HL-60 (cell line): ENCODE data around the gene LRBA.

Experiments
- DNase-seq, 2 experiments: peaks; one replicate each; pipeline ENCODE4 v3.0.0-alpha.2; 2010 to 2020; ENCODE audit warnings: low read depth in 1 of 2, low spot score in 1 of 2
- H3K27ac ChIP-seq: fragments of 250-450 bp; sonication (Bioruptor Pico); replicated peaks from 2 replicates; pipeline ENCODE4 v1.5.1; 2020; ENCODE audit warnings: mild to moderate bottlenecking, moderate library complexity
- H3K27me3 ChIP-seq: fragments of 250-450 bp; sonication (Bioruptor Pico); 2 replicates; pipeline ENCODE4 v1.5.1; 2021; ENCODE audit warnings: mild to moderate bottlenecking, moderate library complexity; ENCODE audit not compliant: insufficient read depth, poor library complexity, severe bottlenecking
- H3K4me3 ChIP-seq: replicated peaks from 2 replicates; pipeline ENCODE4 v1.5.1; 2011; ENCODE audit warnings: mild to moderate bottlenecking, control low read depth, low read length; ENCODE audit not compliant: insufficient read depth
- GABPA ChIP-seq: IDR thresholded peaks from 2 replicates; pipeline ENCODE4 v1.6.1; 2012; ENCODE audit warnings: low read depth
- POLR2AphosphoS5 ChIP-seq: IDR thresholded peaks from 2 replicates; pipeline ENCODE4 v1.6.1; 2012; ENCODE audit warnings: low read depth
- SPI1 ChIP-seq: IDR thresholded peaks from 2 replicates; pipeline ENCODE4 v1.6.1; 2012; ENCODE audit warnings: low read depth, mild to moderate bottlenecking, borderline replicate concordance
- TF ChIP-seq, protein P1 (sequence below): IDR thresholded peaks from one replicate; pipeline ENCODE4 v1.5.1; 2011; ENCODE audit warnings: low read length, control low read depth, inconsistent platforms; ENCODE audit not compliant: insufficient read depth
- TF ChIP-seq, protein P2 (sequence below): IDR thresholded peaks from 2 replicates; pipeline ENCODE4 v1.6.1; 2012; ENCODE audit warnings: low read depth; ENCODE audit not compliant: insufficient replicate concordance

LRBA gene

DNA sequence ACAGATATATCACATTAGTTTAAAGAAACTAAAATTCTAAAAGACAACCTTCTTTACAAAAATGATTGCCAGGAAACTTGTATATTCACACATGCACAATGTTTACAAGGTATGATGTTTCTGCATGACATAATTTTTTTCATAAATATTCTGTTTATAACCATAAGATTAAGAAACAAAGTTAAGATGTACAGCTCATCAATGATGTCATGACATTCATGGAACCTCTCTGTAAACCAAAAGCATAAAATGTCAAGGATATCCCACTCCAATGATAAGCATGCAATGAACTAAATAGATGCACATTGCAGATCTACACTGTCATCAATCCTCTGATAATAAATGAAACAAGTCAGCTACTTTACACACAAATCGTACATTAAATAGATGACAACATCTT lies 297.1 kb downstream of the LRBA start:
- no peaks in the 10 kb centered on the region for H3K27me3 ChIP-seq
- no peak for DNase-seq
- H3K4me3 ChIP-seq = no peak overlapping the region
- TF ChIP-seq, protein P1, sequence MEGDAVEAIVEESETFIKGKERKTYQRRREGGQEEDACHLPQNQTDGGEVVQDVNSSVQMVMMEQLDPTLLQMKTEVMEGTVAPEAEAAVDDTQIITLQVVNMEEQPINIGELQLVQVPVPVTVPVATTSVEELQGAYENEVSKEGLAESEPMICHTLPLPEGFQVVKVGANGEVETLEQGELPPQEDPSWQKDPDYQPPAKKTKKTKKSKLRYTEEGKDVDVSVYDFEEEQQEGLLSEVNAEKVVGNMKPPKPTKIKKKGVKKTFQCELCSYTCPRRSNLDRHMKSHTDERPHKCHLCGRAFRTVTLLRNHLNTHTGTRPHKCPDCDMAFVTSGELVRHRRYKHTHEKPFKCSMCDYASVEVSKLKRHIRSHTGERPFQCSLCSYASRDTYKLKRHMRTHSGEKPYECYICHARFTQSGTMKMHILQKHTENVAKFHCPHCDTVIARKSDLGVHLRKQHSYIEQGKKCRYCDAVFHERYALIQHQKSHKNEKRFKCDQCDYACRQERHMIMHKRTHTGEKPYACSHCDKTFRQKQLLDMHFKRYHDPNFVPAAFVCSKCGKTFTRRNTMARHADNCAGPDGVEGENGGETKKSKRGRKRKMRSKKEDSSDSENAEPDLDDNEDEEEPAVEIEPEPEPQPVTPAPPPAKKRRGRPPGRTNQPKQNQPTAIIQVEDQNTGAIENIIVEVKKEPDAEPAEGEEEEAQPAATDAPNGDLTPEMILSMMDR = no peak
- TF ChIP-seq, protein P2, sequence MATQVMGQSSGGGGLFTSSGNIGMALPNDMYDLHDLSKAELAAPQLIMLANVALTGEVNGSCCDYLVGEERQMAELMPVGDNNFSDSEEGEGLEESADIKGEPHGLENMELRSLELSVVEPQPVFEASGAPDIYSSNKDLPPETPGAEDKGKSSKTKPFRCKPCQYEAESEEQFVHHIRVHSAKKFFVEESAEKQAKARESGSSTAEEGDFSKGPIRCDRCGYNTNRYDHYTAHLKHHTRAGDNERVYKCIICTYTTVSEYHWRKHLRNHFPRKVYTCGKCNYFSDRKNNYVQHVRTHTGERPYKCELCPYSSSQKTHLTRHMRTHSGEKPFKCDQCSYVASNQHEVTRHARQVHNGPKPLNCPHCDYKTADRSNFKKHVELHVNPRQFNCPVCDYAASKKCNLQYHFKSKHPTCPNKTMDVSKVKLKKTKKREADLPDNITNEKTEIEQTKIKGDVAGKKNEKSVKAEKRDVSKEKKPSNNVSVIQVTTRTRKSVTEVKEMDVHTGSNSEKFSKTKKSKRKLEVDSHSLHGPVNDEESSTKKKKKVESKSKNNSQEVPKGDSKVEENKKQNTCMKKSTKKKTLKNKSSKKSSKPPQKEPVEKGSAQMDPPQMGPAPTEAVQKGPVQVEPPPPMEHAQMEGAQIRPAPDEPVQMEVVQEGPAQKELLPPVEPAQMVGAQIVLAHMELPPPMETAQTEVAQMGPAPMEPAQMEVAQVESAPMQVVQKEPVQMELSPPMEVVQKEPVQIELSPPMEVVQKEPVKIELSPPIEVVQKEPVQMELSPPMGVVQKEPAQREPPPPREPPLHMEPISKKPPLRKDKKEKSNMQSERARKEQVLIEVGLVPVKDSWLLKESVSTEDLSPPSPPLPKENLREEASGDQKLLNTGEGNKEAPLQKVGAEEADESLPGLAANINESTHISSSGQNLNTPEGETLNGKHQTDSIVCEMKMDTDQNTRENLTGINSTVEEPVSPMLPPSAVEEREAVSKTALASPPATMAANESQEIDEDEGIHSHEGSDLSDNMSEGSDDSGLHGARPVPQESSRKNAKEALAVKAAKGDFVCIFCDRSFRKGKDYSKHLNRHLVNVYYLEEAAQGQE = no peak
- no peak for TF ChIP-seq SPI1
- no peak overlapping the region for H3K27ac ChIP-seq

DNA sequence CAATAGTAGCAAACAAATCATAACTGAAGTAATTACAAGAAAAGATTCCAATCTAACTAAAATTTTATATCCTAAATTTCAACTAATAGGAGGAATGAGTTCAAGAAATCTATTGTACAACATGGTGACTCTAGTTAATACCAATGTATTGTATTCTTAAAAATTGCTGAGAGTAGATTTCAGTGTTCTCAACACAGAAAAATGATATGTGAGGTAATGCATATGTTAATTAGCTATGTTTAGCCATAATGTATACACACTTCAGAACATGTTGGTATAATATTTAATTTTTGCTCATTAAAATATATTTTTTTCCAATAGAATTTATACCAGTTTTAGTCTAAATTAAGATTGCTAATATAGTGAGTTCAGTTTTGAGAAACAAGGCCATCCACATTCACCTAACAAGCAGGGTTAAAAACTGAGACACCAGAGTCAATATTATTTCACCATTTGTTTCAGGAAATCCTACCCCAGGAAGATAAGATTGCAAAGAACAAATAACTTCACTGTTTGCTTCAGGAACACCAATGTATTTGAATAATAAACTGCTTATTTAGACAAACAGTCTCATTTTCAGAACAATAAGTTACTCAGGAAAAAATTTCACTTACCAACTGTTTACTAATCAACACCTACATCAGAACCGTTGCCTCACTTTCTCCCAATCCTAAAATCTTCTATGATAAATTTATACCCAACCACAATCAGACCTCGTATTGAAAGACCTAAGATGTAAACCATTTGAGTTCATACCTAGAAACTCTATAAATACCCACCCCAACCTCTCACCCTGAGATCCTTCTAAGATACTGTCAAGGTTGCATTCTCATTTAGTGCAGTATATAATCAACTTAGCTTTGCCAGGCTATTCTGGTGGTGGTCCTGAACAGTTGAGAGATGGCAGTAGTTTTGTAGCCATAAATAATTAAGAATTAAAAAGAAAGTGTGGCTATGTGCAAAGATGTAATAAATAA lies 300.3 kb downstream of the LRBA start:
- DNase-seq = no peak
- Histone ChIP-seq H3K4me3 (no peak overlapping the region), H3K27me3 (no peaks in the 10 kb centered on the region), H3K27ac (no peak overlapping the region)
- TF ChIP-seq POLR2AphosphoS5 (no peak), SPI1 (no peak), GABPA (no peak)
- TF ChIP-seq, protein P1 = no peak
- TF ChIP-seq, protein P2 = no peak

DNA sequence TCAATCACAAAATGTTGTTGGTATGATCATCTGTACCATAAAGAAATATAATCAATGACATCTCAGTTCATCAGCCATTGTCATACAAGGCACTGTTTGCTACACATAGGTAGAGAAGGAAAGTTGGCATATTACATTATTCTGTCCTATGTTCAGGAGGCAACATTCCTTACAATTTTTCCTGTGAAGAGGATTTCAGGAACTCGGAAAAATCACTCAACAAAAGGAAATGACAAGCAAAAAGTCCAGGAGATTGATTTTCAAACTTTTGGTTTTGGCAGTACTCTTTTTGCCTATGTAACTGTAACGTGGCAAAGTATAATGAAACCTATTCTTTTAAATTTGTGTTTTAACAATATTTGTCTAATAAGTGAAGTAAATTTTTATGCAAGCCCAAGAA lies 301.8 kb downstream of the LRBA start:
- no peak for DNase-seq
- Histone ChIP-seq H3K4me3 (no peak overlapping the region), H3K27me3 (no peaks in the 10 kb centered on the region), H3K27ac (no peak overlapping the region)
- TF ChIP-seq POLR2AphosphoS5 = no peak
- TF ChIP-seq, protein P1 = no peak
- TF ChIP-seq SPI1 = no peak
- TF ChIP-seq, protein P2 = no peak
- TF ChIP-seq GABPA = no peak
